Caco-2 (cell line): Measurements from ENCODE around the gene HIVEP3. TPM values are rescaled to one million over a fixed set of nuclear protein-coding genes. Genes with fewer than 3 reads are reported as not detected.

ENCODE experiments used
- BruUV-seq: library from RNA; stranded (reverse); fragments of 400-500 nt; replicated peaks from 2 replicates; lab custom pipeline; 2021; lab: Mats Ljungman, UMichigan
- CTCF ChIA-PET: fragments of 300-600 bp; sonication (Branson Sonifier 250); formaldehyde crosslinking; loops from one replicate; lab custom pipeline; 2022; ENCODE audit warnings: antibody characterized with exemption; lab: Charles Lee
- POLR2A ChIA-PET: fragments of 300-600 bp; sonication (Branson Sonifier 250); formaldehyde crosslinking; loops from one replicate; lab custom pipeline; 2022; ENCODE audit warnings: antibody characterized with exemption; lab: Charles Lee
- DNase-seq, 2 experiments: peaks; one replicate each; pipeline versions ENCODE4 v3.0.0 to v3.0.0-alpha.2; 2020 to 2022
- H3K27me3 ChIP-seq: replicated peaks from 2 replicates; pipeline ENCODE4 v1.6.0; 2011; ENCODE audit warnings: low read length; ENCODE audit not compliant: control insufficient read depth, insufficient read depth
- H3K36me3 ChIP-seq: 2 replicates; pipeline ENCODE4 v1.5.1; 2011; ENCODE audit warnings: low read length; ENCODE audit not compliant: control insufficient read depth, insufficient read depth
- H3K4me1 ChIP-seq: fragments of 250-450 bp; sonication (Bioruptor Pico); 2 replicates; pipeline ENCODE4 v1.5.1; 2020; ENCODE audit warnings: mild to moderate bottlenecking
- H3K4me3 ChIP-seq: 2 replicates; pipeline ENCODE4 v1.5.1; 2011; ENCODE audit warnings: low read depth, mild to moderate bottlenecking, control low read depth, low read length
- H3K9me3 ChIP-seq: fragments of 250-450 bp; sonication (Bioruptor Pico); 2 replicates; pipeline ENCODE4 v1.5.1; 2020; ENCODE audit warnings: mild to moderate bottlenecking, moderate library complexity
- H3K27ac Mint-ChIP-seq: one replicate; pipeline ENCODE4 v1.8.0; 2022; ENCODE audit warnings: mixed read lengths; ENCODE audit not compliant: unreplicated experiment
- H3K27me3 Mint-ChIP-seq: one replicate; pipeline ENCODE4 v1.8.0; 2022; ENCODE audit warnings: mixed read lengths; ENCODE audit not compliant: insufficient read depth, unreplicated experiment
- H3K36me3 Mint-ChIP-seq: one replicate; pipeline ENCODE4 v1.8.0; 2022; ENCODE audit warnings: mild to moderate bottlenecking, mixed read lengths; ENCODE audit not compliant: insufficient read depth, unreplicated experiment
- H3K4me1 Mint-ChIP-seq: one replicate; pipeline ENCODE4 v1.8.0; 2022; ENCODE audit warnings: low read depth, mixed read lengths; ENCODE audit not compliant: unreplicated experiment
- H3K4me3 Mint-ChIP-seq: one replicate; pipeline ENCODE4 v1.8.0; 2022; ENCODE audit warnings: mild to moderate bottlenecking, moderate library complexity, mixed read lengths; ENCODE audit not compliant: unreplicated experiment
- H3K9me3 Mint-ChIP-seq: one replicate; pipeline ENCODE4 v1.8.0; 2022; ENCODE audit warnings: mixed read lengths; ENCODE audit not compliant: unreplicated experiment
- CTCF ChIP-seq, 2 experiments: fragments of 200-600 bp in 1 of 2; IDR thresholded peaks; 1 replicate in 1 of 2; 2 replicates in 1 of 2; pipeline versions ENCODE4 v1.5.1 to v1.8.0; 2011 to 2022; ENCODE audit warnings: antibody characterized with exemption in 1 of 2, control low read depth in 1 of 2, inconsistent platforms in 1 of 2, low read depth in 1 of 2, low read length in 1 of 2, mild to moderate bottlenecking in 1 of 2, moderate library complexity in 1 of 2; ENCODE audit not compliant: insufficient read depth in 1 of 2, severe bottlenecking in 1 of 2, unreplicated experiment in 1 of 2
- intact Hi-C: fragments of 100-400 bp; cut with micrococcal nuclease; formaldehyde crosslinking; loops from one replicate; pipeline ENCODE4 v1.10.0; 2022; ENCODE audit not compliant: unreplicated experiment
- total RNA-seq: library from RNA; stranded (reverse); gene quantifications from 2 replicates; pipeline ENCODE4 v1.2.3, GENCODE V29; 2022

The HIVEP3 gene
- total RNA-seq, 1 experiment from 2014 or later: 0.25 TPM

GRCh38 chr1:41711581-41711980 lies 207.1 kb downstream of the HIVEP3 start:
- Mint-ChIP-seq H3K27me3 (peaks cover 12% of the 10 kb centered on the region), H3K4me1 (no peaks in the 10 kb centered on the region), H3K27ac (no peak overlapping the region), H3K9me3 (no peaks in the 10 kb centered on the region), H3K36me3 (no peaks in the 10 kb centered on the region), H3K4me3 (no peak overlapping the region)
- intact Hi-C loops: no loop called here
- Histone ChIP-seq H3K4me3 (no peak overlapping the region), H3K36me3 (no peaks in the 10 kb centered on the region), H3K27me3 (no peaks in the 10 kb centered on the region), H3K9me3 (no peaks in the 10 kb centered on the region), H3K4me1 (no peaks in the 10 kb centered on the region)
- ChIA-PET POLR2A (no interaction called here), CTCF (no interaction called here)
- BruUV-seq: no TSS peak
- DNase-seq: no peak
- no peak for TF ChIP-seq CTCF (IDR thresholded peaks at IDR 0.05; ENCODE audit: insufficient read depth in 1 of 2, low read depth in 1 of 2, low read length in 1 of 2, severe bottlenecking in 1 of 2, unreplicated experiment in 1 of 2)

- H3K36me3 ChIP-seq: no peaks in the 10 kb centered on the region
- no peaks in the 10 kb centered on the region for H3K4me1 Mint-ChIP-seq
- H3K27ac Mint-ChIP-seq: no peak overlapping the region
- ChIA-PET CTCF (no interaction called here), POLR2A (no interaction called here)
- TF ChIP-seq CTCF (IDR thresholded peaks at IDR 0.05; ENCODE audit: insufficient read depth in 1 of 2, low read depth in 1 of 2, low read length in 1 of 2, severe bottlenecking in 1 of 2, unreplicated experiment in 1 of 2): no peak
- no peaks in the 10 kb centered on the region for H3K9me3 Mint-ChIP-seq
- DNase-seq: no peak
- intact Hi-C loops: no loop called here
- H3K4me3 Mint-ChIP-seq: no peak overlapping the region
- H3K27me3 Mint-ChIP-seq: peaks cover 15% of the 10 kb centered on the region
- H3K36me3 Mint-ChIP-seq: no peaks in the 10 kb centered on the region
- no TSS peak for BruUV-seq
- H3K9me3 ChIP-seq: no peaks in the 10 kb centered on the region
- no peaks in the 10 kb centered on the region for H3K4me1 ChIP-seq
- no peak overlapping the region for H3K4me3 ChIP-seq
- no peaks in the 10 kb centered on the region for H3K27me3 ChIP-seq
Measured at GRCh38 chr1:41710980-41711379, 207.7 kb downstream of the HIVEP3 start.

- no peaks in the 10 kb centered on the region for H3K36me3 ChIP-seq
- BruUV-seq: no TSS peak
- DNase-seq: no peak
- TF ChIP-seq CTCF (IDR thresholded peaks at IDR 0.05; ENCODE audit: insufficient read depth in 1 of 2, low read depth in 1 of 2, low read length in 1 of 2, severe bottlenecking in 1 of 2, unreplicated experiment in 1 of 2): no peak
- no peak overlapping the region for H3K4me3 Mint-ChIP-seq
- no peaks in the 10 kb centered on the region for H3K4me1 ChIP-seq
- no peaks in the 10 kb centered on the region; the same call in 1 of the 2 replicates for H3K27me3 ChIP-seq
- intact Hi-C loops: no loop called here
- no peaks in the 10 kb centered on the region for H3K9me3 ChIP-seq
- POLR2A ChIA-PET: no interaction called here
- no peaks in the 10 kb centered on the region for H3K36me3 Mint-ChIP-seq
- no peaks in the 10 kb centered on the region for H3K4me1 Mint-ChIP-seq
- no peaks in the 10 kb centered on the region for H3K9me3 Mint-ChIP-seq
- peaks cover 19% of the 10 kb centered on the region for H3K27me3 Mint-ChIP-seq
- no peak overlapping the region for H3K27ac Mint-ChIP-seq
- CTCF ChIA-PET: no interaction called here
- no peak overlapping the region for H3K4me3 ChIP-seq
Measured at GRCh38 chr1:41709873-41710272, 208.8 kb downstream of the HIVEP3 start.
